HG02973 (cell line): ENCODE results near the gene SPATA3.
A peak's percentile ranks its signal among the peaks of the same experiment; 100 is the strongest.
"Not testable (repeated sequence)": the region's sequence is repeated elsewhere in the genome, so short reads cannot be mapped to it uniquely, and the experiment has no call there.

Experiments
- ATAC-seq: cut with Tn5 transposase; IDR thresholded peaks from one replicate; pipeline ENCODE4 v1.9.1; 2021; ENCODE audit warnings: moderate library complexity; ENCODE audit not compliant: unreplicated experiment

Gene SPATA3

DNA sequence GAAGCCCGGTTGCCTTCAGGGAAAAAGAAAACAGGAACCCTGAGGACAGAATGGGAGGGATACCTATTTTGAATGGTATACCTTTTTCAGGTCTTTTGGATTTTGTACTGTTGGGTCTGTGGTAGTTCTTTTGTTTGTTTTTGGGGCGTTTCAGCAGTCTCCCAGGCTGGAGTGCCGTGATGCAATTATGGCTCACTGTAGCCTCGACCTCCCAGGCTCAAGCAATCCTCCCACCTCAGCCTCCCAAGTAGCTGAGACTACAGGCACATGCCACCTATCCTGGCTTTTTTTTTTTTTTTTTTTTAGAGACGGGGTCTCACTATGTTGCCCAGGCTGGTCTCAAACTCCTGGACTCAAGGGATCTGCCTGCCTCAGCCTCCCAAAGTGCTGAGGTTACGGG is 27.6 kb upstream of the SPATA3 start:
- ATAC-seq, result not testable (repeated sequence)

DNA sequence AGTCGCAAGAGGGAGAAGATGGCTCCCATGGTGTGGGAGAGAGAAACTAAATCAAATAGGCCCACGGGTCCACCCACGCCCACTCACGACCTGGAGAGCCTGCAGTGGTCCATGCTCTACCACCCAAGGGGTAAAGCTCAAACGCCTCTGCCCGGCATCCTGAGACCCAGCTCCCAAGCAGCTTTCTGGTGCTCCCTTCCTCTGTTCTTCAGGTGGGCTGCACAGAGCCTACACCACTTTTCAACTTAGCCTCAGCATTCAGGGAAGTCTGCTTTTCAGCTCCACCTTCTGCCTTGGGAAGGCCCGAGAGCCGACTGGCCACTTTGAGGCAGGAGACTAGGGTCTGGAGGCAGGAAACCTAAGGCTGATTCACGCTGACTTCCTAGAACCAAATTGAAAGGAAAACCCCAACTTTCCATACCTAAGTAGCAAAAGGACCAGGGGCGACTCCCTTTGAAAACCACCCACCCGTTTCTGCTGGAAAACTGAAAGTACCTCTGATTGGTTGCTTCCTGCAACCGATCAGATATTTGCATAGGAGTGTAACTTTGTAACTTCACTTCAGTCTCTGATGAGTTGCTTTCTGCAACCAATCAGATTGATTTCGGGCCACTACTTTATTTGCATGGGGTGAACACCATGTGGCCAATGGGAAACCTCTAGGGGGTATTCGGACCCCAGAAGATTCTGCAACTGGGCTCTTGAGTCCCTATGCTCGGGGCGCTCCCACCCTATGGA is 26.8 kb upstream of the SPATA3 start:
- no peak for ATAC-seq

DNA sequence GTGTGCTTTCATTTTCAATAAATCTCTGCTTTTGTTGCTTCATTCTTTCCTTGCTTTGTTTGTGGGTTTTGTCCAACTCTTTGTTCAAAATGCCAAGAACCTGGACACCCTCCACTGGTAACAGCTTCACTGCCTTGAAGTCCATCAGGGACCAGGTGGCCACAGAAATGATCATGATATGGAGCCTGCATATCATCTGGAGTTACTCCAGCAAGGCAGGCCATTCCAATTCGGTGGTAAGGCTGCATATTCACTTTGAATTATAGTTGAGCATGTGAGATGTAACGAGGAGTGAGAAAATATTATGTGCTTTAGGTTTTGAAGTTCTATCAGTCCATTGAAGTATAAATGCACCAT is 26.3 kb upstream of the SPATA3 start:
- ATAC-seq, result no peak

DNA sequence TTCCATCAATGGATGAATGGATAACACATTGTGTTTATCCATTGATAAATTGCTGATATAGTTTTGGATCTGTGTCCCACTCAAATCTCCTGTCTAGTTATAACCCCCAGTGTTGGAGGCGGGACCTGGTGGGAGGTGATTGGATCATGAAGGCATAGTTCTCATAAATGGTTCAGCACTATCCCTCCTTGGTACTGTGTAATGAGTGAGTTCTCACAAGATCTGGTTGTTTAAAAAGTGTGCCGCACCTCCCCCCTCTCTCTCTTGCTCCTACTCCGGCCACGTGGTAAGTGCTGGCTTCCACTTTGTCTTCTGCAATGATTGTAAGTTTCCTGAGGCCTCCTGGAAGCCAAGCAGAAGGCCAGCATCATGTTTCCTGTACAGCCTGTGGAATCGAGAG is 23.9 kb upstream of the SPATA3 start:
- no peak for ATAC-seq

DNA sequence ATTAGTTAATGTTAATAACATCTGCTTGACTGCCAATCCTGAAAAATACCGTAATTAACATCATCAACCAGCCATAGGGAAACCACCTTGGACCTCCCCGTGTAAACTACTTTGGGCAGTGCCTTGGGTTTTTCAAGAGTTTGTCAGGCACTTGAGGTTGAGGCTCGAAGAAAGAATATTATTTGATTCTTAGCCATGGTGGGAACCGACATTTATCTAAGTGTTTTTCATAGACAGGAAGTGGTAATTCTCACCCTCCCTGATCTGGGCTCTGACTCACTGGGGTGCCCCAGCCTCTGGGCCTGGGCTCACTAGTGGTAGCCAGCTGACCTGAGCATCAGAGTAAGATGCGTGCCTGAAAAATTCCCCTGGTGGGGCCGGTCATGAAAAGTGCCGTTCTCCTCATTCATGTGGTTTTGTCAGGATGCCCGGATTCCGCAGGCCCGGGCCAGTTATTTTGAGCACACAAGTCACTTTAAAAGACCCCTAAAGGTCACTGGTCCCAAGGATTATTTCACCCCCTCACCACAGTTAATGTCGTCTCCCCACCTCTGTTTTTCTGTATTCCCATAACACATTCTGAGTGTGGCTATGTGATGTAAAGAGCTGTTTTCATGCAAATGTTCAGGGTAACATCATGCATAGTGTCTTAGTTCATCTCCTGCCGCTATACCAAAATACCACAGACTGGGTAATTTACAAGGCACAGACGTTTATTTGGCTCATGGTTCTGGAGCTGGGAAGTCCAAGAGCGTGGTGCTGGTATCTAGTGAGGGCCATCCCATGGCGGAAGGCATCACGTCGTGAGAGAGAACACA is 21.6 kb upstream of the SPATA3 start:
- ATAC-seq, result peak; percentile 85

DNA sequence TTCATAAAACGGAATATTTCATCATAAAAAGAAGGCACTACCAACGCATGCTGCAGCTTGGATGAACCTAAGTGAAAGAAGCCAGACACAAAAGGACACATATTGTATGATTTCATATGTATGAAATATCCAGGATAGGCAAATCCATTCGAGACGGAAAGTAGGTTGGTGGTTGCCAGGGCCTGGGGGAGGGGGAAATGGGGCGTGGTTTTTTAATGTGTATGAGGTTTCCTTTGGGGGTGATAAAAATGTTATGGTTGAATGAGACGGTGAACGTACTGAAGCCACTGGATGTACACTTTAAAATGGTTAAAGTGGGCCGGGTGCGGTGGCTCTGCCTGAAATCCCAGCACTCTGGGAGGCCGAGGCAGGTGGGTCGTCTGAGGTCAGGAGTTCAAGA is 20.0 kb upstream of the SPATA3 start:
- no peak for ATAC-seq

DNA sequence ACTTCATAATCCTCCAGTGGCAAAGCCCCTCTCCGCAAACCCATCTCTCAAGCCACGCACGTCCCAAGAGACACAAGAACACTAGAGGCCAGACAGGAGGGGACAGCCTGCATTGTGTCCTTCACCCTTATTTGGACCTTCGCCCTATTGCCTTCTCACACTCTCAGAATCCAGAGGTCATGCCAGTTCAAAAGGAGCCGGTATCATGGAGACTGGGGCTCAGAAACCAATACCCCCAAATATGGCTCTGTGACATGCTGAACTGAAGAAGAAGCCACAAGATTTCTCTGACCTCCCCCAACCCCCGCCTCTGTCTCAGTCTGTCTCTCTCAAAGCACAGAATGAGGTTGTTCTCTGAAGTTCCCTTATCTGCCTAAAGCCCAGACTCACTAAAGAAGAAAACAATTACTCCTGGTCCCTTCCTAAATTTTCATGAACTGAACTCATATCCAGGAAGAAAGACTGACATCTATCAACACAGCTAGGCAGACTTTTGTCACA is 19.2 kb upstream of the SPATA3 start:
- ATAC-seq, result no peak

DNA sequence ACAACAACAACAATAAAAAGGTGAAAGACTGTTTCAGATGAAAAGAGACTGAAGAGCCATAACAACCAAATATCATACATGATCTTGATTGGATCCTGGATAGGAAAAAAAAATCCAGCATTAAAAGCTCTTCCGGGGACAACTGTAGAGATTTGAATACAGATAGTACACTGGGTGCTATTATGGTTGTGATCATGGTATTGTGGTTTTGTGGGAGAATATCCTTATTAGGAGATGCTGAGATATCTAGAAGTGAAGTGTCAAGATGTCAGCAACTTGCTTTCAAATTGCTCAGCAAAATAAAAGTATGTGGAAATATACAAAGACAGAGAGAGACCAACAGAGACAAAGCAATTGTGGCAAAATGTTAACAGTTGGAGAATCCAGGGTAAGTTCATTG is 15.5 kb upstream of the SPATA3 start:
- no peak for ATAC-seq

DNA sequence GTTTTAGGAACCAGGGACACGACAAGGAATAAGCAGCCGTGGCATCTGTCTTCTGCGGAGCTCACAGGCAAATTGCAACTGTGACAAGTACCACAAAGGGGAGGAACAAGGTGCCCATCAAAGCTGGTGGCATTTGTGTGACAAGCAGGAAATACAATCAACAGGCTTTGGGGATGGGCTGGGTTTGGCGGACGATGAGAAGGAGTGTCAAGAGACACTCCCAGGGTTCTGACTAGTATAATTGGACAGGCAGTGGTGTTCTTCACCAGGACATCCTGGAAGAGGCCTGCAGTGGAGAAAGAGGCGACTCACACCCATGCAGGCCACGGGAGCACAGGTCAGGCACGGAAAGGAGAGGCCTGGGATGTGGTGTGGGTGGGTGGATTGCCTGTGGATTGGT is 14.2 kb upstream of the SPATA3 start:
- ATAC-seq, result no peak

DNA sequence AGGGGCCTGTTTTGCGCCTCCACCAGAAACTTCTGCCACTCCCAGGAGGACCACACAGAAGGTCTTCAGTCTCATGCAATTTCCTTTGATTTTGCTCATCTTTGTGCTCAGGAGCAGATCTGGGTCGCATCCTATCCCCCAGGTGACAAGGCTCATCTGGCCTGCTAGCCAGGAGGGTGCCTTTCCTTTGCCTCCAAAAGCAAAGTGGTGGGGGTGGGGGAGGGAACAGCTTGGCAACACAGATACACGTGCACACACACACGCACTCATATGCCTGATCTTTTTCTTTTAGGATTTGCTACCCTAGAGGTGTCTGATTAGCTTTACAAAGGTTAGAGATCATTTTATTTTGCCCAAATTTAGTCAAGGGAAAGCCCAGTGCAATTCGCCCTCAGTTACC is 13.8 kb upstream of the SPATA3 start:
- no peak for ATAC-seq

DNA sequence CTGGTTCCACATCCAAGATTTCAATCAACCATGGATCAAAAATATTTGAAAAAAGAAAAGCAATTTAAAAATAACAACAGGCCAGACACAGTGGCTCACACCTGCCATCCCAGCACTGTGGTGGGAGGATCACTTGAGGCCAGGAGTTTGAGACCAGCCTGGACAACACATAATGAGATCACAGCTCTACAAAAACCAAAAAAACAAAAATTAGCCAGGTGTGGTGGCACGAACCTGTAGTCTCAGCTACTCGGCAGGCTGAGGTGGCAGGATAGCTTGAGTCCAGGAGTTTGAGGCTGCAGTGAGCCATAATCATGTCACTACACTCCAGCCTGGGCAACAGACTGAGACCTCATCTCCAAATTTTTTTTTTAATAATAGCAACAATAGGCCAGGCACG is 13.4 kb upstream of the SPATA3 start:
- ATAC-seq, result no peak

DNA sequence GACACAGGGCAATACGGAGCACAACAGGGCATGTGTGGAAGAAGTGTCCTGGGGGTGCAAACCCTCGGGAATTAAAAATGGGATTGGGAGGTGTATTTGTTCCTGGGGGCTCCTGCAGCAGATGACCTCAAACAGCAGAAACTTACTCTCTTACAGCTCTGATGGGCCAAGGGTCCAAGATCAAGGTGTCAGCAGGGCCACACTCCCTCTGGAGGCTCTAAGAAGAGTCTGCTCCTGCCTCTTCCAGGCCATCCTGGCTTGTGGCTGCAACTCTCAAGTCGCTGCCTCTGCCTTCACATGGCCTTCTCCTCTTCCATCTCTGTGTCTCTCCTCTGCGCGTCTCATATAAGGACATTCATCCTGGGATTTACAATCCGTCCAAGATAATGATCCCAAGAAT is 12.4 kb upstream of the SPATA3 start:
- ATAC-seq, result no peak

DNA sequence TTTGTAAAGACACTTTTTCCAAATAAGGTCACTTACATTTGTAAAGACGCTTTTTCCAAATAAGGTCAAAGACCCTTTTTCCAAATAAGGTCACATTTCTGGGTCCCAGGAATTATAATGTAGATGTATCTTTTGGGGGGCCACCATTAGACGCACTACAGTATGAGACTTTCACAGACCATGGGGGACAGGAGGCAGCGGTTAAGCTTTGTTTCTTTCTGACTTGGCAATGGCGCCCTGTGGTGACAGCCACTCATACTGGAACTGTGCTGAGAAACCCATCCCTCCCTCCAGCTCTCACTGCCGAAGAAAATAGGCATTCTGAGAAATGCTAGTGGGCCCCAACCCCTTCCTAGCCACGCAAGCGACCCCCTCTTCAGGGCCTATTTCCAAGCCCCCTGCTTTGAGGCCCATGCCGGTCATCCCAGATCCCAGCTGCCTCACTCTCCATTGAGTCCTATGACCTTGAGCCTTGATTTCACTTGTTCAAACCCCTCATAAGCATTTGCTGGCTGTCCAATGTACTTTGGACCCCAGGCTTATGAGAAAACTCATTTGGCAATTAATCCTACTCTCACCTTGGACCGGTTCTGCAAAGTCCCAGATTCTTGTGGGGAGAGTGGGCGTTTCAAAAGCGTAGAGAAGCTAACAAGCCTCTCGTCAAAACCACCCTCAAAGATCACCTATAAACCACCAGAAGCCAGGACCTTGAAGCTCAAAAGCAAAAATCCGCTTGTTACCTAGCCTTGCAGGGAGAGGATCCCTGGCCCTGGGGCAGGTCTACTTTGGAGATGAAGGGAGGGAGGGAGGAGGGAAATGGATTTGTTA is 11.3 kb upstream of the SPATA3 start:
- ATAC-seq, result peak; percentile 79

DNA sequence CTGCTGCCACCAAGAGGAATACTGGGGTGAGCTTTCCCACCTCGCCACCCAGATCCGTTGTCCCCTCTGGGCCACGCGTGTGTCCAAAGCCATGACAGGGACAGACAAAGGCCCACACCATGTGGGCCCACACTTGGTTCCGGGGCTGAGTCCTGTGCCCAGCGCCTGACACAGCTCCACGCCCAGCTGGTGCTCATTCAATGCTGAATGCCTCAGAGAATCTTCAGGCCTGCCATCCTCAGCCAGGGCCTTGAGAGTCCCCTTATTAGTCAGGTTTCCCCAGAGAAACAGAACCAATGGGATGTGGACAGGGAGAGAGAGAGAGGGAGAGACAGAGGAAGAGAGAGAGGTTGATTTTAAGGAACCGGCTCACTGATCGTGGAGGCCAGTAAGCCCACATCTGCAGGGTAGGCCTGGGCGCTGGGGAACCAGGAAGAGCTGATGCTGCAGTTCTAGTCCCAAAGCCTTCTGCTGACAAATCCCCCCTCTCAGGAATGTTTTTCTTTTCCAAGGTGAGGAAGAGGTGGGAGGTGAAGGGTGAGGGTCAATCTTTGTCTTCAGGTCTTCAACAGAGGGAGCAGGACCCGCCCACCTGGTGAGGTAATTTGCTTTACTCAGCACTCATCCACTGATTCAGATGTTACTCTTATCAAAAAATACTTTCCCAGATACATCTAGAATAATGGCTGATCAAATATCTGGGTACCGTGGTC is 10.2 kb upstream of the SPATA3 start:
- ATAC-seq, result no peak

DNA sequence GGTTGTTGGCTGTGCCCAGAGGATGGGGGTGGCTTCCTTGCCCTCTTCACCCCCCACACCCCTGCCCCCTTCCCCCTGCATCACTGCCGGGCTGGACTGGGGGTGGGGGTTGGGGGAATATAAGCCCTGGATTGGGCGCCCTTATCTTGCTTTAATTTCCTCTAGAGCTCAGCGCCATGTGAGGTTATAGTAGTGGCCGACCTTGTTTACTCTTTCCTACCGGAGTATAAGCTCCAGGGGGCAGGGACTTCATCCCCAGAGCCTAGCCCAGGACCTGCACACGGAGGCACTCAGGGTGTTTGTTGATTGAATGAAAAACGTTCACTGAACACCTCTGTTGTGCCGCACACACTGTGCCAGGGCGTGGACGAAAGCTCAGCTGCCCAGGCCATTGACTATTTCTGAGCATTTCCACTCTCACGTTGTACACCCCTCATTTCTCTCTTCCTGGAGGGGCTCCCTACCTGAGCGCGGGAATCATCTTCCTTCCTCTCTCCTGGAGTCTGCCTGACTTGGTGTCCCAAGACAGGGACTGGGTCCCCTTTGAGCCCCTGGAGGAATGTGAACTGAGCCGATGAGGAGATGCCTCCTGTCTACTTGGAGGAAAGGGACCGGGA is 9.3 kb upstream of the SPATA3 start:
- ATAC-seq, result no peak

DNA sequence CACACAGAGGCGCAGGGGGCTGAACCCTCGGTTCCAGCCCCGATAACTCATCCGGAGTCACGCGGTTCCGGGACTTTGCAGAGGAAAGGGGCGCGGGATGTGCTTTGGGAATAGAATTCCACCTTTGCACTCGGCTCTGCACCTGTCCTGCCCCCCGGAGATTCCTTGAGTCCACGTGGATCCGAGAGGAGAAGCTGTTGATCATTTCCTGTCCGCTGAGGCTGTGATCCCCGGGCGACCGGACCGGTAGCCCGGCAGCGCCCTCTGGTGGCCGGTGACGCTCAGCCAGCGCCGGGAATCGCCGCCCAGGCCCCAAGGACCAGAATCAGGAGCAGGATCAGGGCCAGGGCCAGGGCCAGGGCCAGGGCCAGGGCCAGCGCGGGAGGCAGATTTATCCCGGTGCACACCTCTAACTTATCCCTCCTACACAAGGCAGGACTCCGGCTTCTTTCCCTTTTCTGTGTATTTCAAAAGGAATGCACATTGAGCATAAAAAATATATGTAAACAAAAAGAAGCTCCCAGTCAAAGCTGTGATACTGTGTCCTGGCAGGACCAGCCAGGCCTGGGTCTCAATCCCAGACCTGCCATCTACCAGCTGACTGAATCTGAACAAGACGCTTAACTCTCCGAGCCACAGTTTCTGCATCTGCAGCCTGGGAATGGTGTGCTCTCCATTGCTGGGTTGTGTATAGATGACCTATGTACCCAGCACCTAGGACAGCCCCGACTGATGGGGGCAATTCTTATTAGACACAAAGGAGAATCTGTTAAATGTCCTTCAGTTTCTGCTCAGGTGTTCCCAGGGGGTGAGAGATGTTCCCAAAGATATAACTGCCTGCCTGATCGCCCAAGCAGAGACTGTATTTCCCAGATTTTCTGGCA is 8.5 kb upstream of the SPATA3 start:
- no peak for ATAC-seq

DNA sequence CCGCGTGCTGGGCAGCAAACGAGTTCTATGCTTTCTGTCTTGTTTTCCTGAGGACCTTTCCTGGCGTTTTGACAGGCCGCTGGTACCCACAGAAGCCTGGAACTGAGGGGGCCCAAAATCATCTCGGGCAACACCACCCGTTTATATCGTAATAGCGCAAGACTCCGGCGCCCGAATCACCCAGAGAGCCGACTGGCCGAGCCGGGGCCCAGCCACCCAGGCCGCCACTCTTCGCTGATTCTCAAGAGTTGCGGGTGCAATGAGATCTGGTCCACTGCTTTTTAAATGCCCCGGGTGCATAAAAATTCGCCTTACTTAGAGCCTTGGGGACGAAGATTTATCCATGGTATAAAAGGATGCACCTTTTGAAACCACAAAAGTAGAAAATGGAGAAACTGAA is 6.2 kb upstream of the SPATA3 start:
- no peak for ATAC-seq

DNA sequence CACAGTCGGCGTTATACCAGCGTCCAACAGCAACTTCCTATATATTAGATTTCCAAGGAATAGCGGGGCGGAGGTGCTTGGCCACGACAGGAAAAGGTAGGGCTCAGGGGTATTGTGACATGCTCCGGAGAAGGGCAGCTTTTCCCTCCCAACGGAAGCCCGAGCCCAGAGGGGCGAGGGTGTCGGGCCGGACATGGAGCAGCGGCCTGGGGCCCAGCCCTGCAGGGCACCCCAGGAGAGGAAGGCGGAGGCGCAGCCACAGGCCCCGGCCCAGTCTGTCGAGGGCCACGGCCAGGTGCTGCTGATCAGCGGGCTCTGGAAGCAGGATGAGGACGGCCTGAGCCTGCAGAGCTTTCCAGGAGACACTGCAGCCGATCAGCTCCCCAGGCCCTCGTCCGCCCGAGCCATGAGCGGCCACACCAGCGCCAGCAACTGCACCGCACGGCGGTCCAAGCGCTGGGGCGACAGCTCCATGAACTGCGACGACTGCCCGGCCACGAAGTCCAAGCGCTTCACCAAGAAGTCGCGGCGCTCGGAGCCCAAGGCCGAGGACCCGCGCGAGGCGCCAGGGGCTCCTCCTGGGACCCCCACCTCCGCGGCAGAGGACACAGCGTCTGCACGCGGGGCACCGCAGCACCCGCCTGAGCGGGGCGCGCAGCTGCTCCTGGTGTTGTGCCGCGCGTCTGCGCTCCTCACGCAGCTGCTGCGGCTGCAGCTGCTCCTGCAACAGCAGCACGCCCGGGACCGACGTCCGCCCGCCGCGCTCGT is 5.6 kb upstream of the SPATA3 start:
- no peak for ATAC-seq

DNA sequence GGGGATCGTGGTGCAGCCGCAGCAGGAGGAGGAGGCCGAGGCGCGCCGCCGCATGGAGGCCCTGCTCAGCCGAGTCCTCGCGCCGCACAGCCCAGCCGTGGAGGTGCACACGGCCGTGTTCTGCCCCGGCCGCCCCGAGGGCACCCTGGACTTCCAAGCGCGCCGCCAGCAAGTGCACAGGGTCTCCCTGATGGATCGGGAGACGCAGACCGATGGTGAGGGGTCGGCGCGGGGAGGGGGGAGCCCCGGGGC is 5.1 kb upstream of the SPATA3 start:
- no peak for ATAC-seq
